Astrocyte (in vitro differentiated cells and primary cell): ENCODE measurements around the gene EIF4G3. TPM values are rescaled to one million over a fixed set of nuclear protein-coding genes. Genes with fewer than 3 reads are reported as not detected.

ENCODE experiments used
- DNase-seq: peaks from one replicate; pipeline ENCODE4 v3.0.0-alpha.2; 2010; ENCODE audit warnings: low read depth
- FAIRE-seq: peaks from 2 replicates; lab custom pipeline; 2011; peaks lifted over from hg19 to GRCh38; lab: Jason Lieb, UNC
- H2AFZ ChIP-seq: 2 replicates; pipeline ENCODE4 v1.6.0; 2012; ENCODE audit warnings: low read depth, low read length, inconsistent platforms
- H3K27ac ChIP-seq: 2 replicates; pipeline ENCODE4 v1.5.1; 2011; ENCODE audit warnings: low read depth, low read length, inconsistent platforms
- H3K27me3 ChIP-seq: 2 replicates; pipeline ENCODE4 v1.6.0; 2011; ENCODE audit warnings: low read length, inconsistent platforms; ENCODE audit not compliant: insufficient read depth
- H3K36me3 ChIP-seq: 2 replicates; pipeline ENCODE4 v1.5.1; 2011; ENCODE audit warnings: low read length, inconsistent platforms; ENCODE audit not compliant: insufficient read depth
- H3K4me1 ChIP-seq: 2 replicates; pipeline ENCODE4 v1.5.1; 2011; ENCODE audit warnings: low read length, inconsistent platforms; ENCODE audit not compliant: insufficient read depth
- H3K4me2 ChIP-seq: 2 replicates; pipeline ENCODE4 v1.6.0; 2012; ENCODE audit warnings: low read length, inconsistent platforms
- H3K4me3 ChIP-seq: 2 replicates; pipeline ENCODE4 v1.5.1; 2011; ENCODE audit warnings: low read depth, mild to moderate bottlenecking, low read length, inconsistent platforms; ENCODE audit not compliant: insufficient read depth
- H3K79me2 ChIP-seq: 2 replicates; pipeline ENCODE4 v1.6.0; 2012; ENCODE audit warnings: mild to moderate bottlenecking, low read length, inconsistent platforms; ENCODE audit not compliant: insufficient read depth
- H3K9ac ChIP-seq: 2 replicates; pipeline ENCODE4 v1.6.0; 2012; ENCODE audit warnings: mild to moderate bottlenecking, low read length, inconsistent platforms
- H3K9me3 ChIP-seq: 2 replicates; pipeline ENCODE4 v1.5.1; 2012; ENCODE audit warnings: low read depth, mild to moderate bottlenecking, low read length, inconsistent platforms; ENCODE audit not compliant: insufficient read depth
- H4K20me1 ChIP-seq: 2 replicates; pipeline ENCODE4 v1.6.0; 2012; ENCODE audit warnings: low read length, inconsistent platforms; ENCODE audit not compliant: insufficient read depth
- H3K27ac Mint-ChIP-seq: one replicate; pipeline ENCODE4 v1.8.0; 2021; ENCODE audit warnings: mild to moderate bottlenecking, mixed read lengths; ENCODE audit not compliant: unreplicated experiment
- H3K27me3 Mint-ChIP-seq: one replicate; pipeline ENCODE4 v1.8.0; 2021; ENCODE audit warnings: low read depth, mixed read lengths; ENCODE audit not compliant: unreplicated experiment
- H3K36me3 Mint-ChIP-seq: one replicate; pipeline ENCODE4 v1.8.0; 2021; ENCODE audit warnings: low read depth, mixed read lengths; ENCODE audit not compliant: unreplicated experiment
- H3K4me1 Mint-ChIP-seq: one replicate; pipeline ENCODE4 v1.8.0; 2021; ENCODE audit warnings: low read depth, mixed read lengths; ENCODE audit not compliant: unreplicated experiment
- H3K4me3 Mint-ChIP-seq: one replicate; pipeline ENCODE4 v1.8.0; 2021; ENCODE audit warnings: mild to moderate bottlenecking, moderate library complexity, mixed read lengths; ENCODE audit not compliant: unreplicated experiment
- H3K9me3 Mint-ChIP-seq: one replicate; pipeline ENCODE4 v1.8.0; 2021; ENCODE audit warnings: mild to moderate bottlenecking, mixed read lengths; ENCODE audit not compliant: unreplicated experiment
- CTCF ChIP-seq: IDR thresholded peaks from 2 replicates; pipeline ENCODE4 v1.5.1; 2011; ENCODE audit warnings: low read depth, mild to moderate bottlenecking, inconsistent platforms, low read length, moderate library complexity; ENCODE audit not compliant: insufficient read depth
- EZH2 ChIP-seq: IDR thresholded peaks from 2 replicates; pipeline ENCODE4 v1.6.1; 2012; ENCODE audit warnings: mild to moderate bottlenecking, low read length, inconsistent platforms; ENCODE audit not compliant: insufficient read depth
- total RNA-seq: library from RNA; stranded (reverse); gene quantifications from 2 replicates; pipeline ENCODE4 v1.2.1, GENCODE V29; 2021

The EIF4G3 gene
- total RNA-seq, 1 donor from 2014 or later = 76.1 TPM

GRCh38 chr1:21143752-21144151 is 32.9 kb downstream of the EIF4G3 start:
- H3K4me1 ChIP-seq = no peaks in the 10 kb centered on the region
- no peak overlapping the region for H2AFZ ChIP-seq
- no peak overlapping the region for H3K4me3 ChIP-seq
- H3K27ac ChIP-seq = no peak overlapping the region
- Mint-ChIP-seq H3K27ac (no peak overlapping the region), H3K4me3 (no peak overlapping the region), H3K4me1 (peaks cover 2% of the 10 kb centered on the region), H3K9me3 (no peaks in the 10 kb centered on the region), H3K27me3 (no peaks in the 10 kb centered on the region), H3K36me3 (peaks cover 9% of the 10 kb centered on the region)
- DNase-seq (no peak), FAIRE-seq (no peak)
- no peak overlapping the region for H3K9ac ChIP-seq
- no peaks in the 10 kb centered on the region for H3K27me3 ChIP-seq
- TF ChIP-seq EZH2 = no peak
- TF ChIP-seq CTCF = no peak
- H3K79me2 ChIP-seq = peaks cover 79% of the 10 kb centered on the region
- peaks cover 7% of the 10 kb centered on the region for H3K36me3 ChIP-seq
- peaks cover 47% of the 10 kb centered on the region for H4K20me1 ChIP-seq
- no peak overlapping the region for H3K4me2 ChIP-seq
- no peaks in the 10 kb centered on the region for H3K9me3 ChIP-seq

GRCh38 chr1:21143138-21143537 is 33.6 kb downstream of the EIF4G3 start:
- no peak for DNase-seq
- no peak overlapping the region for H3K27ac Mint-ChIP-seq
- Histone ChIP-seq H3K4me1 (no peaks in the 10 kb centered on the region), H3K79me2 (peaks cover 84% of the 10 kb centered on the region), H3K27ac (no peak overlapping the region), H3K4me2 (no peak overlapping the region), H4K20me1 (peaks cover 51% of the 10 kb centered on the region), H2AFZ (no peak overlapping the region), H3K36me3 (peaks cover 7% of the 10 kb centered on the region), H3K27me3 (no peaks in the 10 kb centered on the region), H3K4me3 (no peak overlapping the region), H3K9ac (no peak overlapping the region), H3K9me3 (no peaks in the 10 kb centered on the region)
- no peaks in the 10 kb centered on the region for H3K9me3 Mint-ChIP-seq
- TF ChIP-seq EZH2 (no peak), CTCF (no peak)
- no peak for FAIRE-seq
- no peak overlapping the region for H3K4me3 Mint-ChIP-seq
- H3K36me3 Mint-ChIP-seq = peaks cover 12% of the 10 kb centered on the region
- no peaks in the 10 kb centered on the region for H3K27me3 Mint-ChIP-seq
- peaks cover 4% of the 10 kb centered on the region for H3K4me1 Mint-ChIP-seq

- no peak overlapping the region for H3K27ac ChIP-seq
- no peak overlapping the region for H3K27ac Mint-ChIP-seq
- FAIRE-seq (no peak), DNase-seq (no peak)
- peaks cover 63% of the 10 kb centered on the region for H4K20me1 ChIP-seq
- TF ChIP-seq CTCF (no peak), EZH2 (no peak)
- peaks cover 8% of the 10 kb centered on the region for H3K4me1 Mint-ChIP-seq
- no peak overlapping the region for H3K4me2 ChIP-seq
- H3K27me3 ChIP-seq = no peaks in the 10 kb centered on the region
- no peaks in the 10 kb centered on the region for H3K9me3 Mint-ChIP-seq
- no peaks in the 10 kb centered on the region for H3K9me3 ChIP-seq
- no peaks in the 10 kb centered on the region for H3K27me3 Mint-ChIP-seq
- H3K4me3 Mint-ChIP-seq = no peak overlapping the region
- no peak overlapping the region for H3K9ac ChIP-seq
- H3K36me3 ChIP-seq = peaks cover 6% of the 10 kb centered on the region
- H3K79me2 ChIP-seq = peaks cover 91% of the 10 kb centered on the region
- H2AFZ ChIP-seq = no peak overlapping the region
- no peak overlapping the region for H3K4me3 ChIP-seq
- H3K4me1 ChIP-seq = no peaks in the 10 kb centered on the region
- H3K36me3 Mint-ChIP-seq = peaks cover 16% of the 10 kb centered on the region
Measured at GRCh38 chr1:21141030-21141429, 35.7 kb downstream of the EIF4G3 start.
